NCI-H446 treated with DMSO at 0.1 percent for 48 hours (cell line): Measurements from ENCODE around the gene ATXN3L.
A peak's percentile ranks its signal among the peaks of the same experiment; 100 is the strongest.

Experiments
- DNase-seq: peaks from one replicate; lab custom pipeline; 2025; lab: John Stamatoyannopoulos, UW

The ATXN3L gene

DNA sequence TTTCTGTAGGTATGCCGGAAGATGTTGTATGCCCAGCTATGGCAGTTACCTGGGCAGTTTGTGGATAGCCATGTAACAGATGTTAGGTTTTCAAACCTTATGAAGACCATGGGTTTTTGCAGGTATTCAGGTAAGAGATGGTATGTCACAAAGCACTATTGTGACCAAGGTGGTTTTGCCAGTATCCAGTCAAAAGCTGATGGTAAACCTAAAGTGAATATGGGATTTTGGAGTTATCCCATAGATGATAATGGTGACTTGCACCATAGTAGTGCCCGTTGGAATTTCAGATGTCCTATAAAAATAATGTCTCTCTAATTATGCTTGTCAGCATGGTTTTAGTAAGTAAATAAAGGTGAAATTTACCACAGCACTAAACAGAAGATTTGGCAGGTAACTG, at the start of gene ATXN3L:
ATXN3L (minus strand) TSS at position 101 of the 400 bp plus-strand sequence. CDS start 119 bp downstream, outside the sequence.
- DNase-seq, result no peak

DNA sequence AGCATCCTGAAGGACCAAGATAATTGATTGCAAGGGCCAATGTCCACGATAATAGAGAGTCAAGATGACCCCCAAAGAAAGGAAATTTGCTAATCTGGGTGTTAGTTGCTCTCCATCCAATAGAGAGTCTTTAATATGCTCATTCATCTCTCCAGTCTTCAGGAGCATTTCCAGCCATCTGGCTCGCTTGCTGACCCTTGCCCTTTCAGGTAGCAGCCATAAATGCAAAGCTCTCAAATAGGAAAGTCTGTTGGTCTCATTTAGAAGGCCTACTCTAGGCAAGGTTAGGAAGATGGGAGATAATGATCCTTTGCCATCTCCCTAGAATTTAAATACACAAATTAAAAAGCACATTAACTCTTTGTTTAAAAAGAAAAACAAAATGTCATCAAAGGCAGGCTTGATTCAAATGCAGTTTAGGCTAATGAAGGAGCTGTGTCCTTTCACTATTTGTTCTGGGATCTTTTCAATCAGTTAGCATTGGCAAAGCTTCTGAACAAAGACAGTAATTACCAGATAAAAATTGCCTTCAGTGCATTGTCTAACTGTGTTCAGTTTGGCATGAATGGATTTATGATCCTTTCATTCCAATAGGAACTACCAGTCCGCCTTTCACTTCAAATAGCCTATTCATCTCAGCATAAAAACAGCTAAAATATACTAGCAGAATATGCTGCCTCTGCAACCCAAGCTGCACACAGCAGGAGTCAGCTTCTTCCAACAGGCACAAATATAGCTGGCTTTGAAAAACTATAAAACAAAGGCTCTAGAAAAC, 49.6 kb upstream of the ATXN3L start:
- peak; percentile 30 for DNase-seq

DNA sequence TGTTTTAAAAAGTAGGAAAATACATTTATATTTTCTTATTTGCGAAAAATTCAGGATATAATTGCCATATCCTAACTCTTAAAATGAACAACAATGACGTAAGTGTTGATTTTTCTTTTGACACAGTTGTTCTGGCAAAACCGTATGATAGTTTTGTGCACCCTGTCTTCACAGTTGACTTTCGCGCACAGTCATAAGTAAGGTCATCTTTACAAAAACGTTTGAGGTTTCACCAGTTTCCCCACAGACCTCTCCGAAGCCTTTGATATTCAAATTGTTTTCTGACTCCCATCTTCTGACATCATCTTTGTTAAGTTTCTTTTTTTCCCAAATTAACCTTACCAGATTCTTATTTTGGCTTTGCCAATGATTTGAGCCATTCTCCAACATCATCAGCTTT, 48.1 kb upstream of the ATXN3L start:
- no peak for DNase-seq

DNA sequence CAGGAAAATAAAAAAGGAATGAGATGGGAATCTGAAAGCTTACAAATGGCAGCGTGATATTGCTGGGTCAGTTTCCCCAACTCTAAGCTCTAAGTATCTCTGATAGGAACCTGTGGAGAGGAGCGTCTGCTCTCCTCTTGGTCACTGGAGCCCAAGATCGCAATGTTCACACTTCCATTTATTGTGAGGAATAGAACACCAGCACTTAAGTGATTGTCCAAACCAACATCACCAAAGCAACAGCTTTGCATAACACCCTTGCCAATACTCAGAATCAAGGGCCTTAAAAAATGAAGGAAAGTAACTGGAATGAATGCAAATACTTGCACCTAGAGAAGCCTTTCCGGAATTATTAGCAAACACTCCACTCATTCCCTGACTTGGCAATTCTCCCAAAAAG, 46.8 kb upstream of the ATXN3L start:
- DNase-seq, result no peak

DNA sequence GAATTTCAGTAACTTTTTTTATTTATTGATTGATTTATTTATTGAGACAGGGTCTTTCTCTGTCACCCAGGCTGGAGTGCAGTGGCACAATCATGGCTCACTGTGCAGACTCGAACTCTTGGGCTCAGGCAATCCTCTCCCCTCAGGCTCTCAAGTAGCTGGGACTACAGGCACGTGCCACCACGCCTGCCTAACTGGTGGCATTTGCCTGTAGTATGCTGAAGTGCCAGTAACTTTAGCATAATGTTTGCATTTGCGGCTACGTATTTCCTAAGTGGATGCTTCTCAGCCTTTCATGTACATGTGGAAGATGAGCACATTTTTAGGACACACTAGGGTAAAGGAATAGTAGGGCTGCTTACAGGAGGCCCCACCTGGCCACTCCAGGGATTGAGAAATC, 45.3 kb upstream of the ATXN3L start:
- no peak for DNase-seq

DNA sequence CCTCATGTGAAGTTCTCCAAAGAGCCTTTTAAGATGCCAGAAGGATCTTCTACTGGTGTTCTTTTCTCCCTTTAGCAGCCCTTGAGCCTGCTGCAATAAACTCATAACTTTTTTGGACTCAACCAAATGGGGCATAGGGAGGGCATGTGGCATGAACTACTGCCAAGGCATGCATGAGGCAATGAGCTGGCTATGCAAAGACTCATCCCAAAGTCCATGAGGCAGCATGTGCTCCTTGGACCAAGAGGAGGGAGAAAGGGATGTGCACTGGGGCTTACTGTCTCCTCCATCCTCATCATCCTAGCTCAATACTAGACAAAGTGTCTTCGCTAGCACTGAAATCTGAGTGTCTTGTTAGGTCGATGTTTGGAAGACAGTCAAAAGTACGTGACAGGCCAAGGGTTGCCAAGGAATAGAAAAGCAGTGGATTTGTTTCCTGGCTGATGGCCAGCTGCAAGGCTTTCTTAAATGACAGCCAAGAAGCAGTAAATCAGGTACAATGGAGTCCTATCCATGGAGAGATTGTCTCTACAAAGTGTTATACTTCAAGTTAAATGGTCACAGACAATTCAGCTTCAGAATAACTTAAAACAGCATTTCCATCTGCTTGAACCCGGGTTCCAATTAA, 44.5 kb upstream of the ATXN3L start:
- DNase-seq, result peak; percentile 91

DNA sequence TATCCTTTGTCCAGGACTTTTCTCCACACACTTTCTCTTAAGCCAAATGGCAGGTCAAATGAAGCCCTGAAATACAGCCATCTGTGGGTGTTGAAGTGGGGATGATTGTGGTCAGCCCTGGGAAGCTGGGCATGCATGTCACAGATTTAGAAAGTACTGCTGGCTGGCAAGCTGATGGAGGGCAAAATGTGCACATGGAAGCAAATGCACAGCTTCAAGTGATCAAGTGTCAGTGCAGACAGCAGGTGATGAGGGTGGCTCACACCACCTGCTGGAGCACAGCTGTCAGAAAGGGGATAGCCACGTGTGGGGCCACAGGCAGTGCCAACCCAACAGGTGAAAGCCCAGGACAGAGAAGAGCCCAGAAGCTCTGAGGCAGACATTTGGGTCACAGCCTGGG, 40.3 kb upstream of the ATXN3L start:
- DNase-seq, result no peak

DNA sequence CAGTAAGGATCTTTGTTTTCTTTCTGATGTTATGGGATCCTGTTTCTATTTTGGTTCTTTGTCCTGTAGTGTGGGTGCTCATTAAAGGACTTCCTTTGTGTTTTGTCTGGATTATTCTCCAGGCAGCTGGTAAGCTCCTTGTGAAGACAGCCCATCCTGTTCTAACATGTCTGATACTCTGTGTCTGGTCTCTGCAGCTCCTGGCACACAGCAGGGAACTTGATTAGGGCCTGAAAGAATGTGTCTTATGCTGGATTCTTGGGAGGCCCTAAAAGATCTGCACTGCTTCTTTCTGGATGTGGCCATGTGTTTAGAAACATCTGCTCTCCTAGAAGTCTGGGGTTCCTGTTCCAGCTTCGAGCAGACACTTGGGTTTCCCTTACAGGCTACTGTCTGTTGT, 38.1 kb upstream of the ATXN3L start:
- peak; percentile 64 for DNase-seq

DNA sequence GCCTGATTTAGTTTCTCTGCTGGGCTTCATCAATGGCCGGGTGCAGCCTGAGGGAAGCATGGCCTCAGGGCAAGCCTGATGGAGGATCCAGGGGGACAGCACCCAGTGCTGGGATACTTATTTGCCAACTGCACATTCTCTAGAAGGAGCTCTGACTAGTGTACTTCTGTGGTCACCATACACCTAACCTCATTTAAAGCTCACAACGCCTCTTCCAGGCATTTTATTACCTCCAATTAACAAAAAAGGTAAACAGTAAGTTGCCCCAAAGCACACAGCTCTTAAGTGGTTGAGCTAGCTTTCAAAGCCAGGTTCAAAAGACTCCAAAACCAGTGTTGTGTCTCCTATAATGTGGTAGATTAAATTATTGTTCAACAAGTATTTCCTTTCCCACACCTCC, 26.8 kb upstream of the ATXN3L start:
- no peak for DNase-seq

DNA sequence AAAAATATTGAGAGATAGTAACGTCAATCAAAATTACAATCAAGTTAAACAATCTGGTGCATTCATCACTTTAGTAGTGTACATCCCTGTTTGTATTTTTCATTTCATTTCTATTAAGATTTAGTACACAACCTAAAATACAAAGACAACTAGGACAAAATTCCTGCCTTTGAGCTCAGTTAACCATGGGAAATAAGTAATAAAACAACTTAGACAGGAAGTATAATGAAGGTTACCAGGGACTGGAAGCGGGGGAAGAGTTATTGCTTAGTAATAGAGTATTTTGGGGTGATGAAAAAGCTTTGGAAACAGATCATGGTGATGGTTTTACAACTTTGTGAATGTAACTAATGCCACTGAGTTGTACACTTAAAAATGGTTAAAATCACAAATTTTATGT, 25.6 kb upstream of the ATXN3L start:
- no peak for DNase-seq

DNA sequence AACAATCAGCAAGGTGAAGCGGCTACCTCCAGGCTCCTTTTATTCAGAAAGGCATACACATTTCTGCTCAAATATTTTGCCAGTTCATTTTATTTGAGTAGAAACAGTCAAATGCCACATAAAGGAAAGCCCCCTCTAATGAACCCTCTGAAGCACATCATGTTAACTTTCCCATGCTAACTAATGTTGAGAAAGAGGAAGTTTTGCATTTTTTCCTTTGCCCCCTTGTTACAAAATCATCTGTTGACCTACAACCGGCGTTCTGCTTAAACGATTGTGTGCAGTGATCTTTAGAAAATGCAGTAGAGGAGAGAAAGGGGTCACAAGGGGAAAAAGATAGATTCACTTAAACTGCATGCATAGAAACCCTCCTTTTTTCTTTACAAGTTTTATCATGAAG, 25.2 kb upstream of the ATXN3L start:
- DNase-seq, result no peak

DNA sequence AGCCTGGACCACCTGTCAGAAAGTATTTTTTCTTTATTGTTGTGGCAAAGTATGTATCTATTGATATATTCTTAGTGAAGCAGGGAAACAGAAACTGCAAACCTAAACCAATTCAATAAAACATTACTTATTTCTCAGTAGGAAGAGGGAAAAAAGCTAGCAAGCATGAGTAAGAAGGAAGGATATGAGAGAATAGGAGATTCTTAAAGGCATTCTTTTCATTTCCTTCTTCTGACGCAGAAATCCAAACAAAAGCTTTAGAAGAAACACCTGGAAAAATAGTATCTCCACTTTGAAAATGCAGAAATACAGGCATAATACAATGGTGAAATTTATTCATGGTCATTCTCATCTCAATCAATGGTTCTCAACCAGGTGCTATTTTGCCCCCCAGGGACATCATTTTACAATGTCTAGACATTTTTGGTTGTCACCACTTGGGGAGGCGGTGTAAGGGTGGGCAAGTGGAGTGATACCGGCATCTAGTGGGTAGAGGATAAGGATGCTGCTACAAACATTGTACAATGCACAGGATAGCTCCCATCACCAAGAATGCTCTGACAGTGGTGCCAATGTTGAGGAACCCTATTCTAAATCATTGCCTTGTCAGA, 21.7 kb upstream of the ATXN3L start:
- no peak for DNase-seq

DNA sequence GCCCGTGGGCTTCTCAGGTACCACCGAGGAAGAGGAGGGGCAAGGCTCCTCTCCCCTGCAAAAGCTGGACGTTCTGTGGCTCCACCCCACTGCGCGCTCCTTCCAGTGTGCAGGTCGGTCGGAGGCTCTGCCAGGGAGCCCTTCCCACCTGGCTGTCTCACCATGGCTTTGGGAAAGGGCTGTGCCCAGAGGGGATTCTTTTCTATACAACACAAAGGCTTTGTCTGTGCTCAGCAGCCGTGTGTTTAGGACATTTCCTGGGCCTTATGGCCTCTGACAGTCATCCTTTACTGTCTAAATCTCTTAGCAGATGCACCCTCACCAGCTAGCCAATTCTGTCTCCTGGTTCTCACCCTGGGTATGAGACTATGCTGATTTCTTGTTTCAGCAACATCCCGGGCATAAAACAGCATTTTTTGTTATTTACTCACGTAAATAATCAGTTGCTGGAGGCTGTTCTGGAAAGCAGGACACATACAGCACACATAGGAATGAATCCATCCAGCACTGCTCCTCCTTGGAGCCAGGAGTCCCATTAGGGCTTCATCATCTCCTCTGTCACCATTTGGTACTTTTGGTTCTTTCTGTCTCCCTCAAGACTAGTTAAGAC, 20.4 kb upstream of the ATXN3L start:
- no peak for DNase-seq

DNA sequence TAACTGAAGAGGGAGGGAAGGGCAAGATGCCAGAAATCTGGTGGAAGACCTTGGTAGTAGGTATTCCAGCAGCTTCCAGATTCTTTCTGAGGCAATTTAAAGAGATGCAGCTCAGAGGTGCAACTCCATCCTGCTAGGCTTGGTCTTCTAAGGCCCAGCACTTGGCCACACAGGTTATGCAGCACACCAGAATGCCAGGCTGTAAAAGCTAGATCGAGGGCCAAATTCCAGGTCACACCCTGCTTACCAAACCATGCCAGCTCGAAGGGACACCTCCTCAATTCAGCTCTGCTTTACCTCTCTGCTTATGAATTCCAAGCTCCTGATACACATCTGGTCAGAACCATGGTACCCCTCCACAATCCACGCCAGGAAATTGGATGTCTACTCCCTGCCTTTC, 19.8 kb upstream of the ATXN3L start:
- no peak for DNase-seq

DNA sequence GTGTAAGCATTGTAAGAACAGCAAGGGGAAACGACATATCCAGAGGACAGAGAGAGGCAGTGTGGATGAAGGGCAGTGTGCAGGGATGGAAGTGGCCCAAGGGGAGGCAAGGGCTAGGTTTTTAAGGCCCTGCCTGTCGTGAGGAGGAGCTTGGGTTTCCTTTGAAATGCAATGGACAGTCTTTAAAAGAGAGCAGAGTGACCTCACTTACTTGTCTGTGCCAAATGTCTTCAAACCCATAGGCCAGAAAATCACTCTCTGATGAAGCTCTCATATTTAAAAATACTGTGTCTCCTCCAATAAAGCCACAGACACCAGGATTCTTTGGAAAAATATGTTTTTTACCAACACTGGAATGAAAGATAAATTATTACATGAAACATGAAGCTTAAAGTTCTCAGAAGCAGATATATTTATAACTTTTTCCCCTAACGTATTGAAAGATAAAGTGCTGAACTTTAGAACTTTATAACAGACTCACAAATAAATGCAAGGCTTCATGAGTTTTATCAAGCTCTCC, 19.2 kb upstream of the ATXN3L start:
- no peak for DNase-seq

DNA sequence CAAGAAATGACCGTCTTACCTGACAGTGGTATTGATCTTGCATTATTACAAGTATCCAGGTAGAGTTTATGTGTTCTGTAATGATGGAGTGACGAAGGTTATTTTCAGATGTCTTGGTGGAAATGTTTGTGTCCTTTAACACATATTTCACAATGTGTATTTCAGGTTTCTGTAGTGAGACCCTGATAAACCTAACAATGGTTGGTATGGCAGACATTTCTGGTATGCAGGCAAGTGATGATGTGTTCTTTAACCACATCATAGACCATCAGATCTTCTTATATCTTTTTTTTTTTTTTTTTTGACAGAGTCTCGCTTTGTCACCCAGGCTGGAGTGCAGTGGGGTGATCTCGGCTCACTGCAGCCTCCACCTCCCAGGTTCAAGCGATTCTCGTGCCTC, 14.6 kb upstream of the ATXN3L start:
- no peak for DNase-seq

DNA sequence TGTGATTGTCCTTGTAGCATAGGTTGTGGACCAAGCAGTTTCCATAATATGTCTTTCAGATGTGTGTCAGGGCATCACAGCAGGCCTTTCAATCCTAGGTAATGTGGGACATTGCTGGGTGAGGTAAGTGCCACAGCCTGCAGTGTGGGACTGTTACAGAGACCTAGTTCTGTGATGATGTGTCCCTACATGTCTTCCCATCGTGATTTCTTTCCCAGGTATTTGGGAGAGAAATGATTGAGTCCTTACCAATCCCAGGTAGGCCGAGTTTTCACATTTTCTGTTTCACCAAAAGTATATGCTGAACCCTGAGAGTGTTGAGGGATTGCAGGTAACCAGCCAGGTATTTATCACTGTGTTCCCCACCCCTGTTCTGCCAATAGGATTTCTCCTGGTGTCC, 10.6 kb upstream of the ATXN3L start:
- no peak for DNase-seq

DNA sequence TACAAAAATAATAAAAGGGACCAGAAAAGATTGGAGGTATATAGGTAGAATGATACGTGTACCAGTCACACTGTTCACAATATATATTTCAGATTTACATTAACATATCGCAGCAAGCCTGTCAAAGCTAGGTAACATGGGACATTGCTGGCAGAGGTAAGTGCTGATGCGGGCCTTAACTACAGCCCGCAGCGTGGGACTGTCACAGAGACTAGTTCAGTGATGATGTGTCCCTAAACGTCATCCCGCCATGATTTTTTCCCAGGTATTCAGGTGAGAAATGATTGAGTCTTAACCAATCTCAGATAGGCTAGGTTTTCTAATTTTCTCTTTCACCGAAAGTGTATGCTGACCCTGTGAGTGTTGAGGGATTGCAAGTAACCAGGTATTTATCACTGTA, 7.8 kb upstream of the ATXN3L start:
- DNase-seq, result no peak

DNA sequence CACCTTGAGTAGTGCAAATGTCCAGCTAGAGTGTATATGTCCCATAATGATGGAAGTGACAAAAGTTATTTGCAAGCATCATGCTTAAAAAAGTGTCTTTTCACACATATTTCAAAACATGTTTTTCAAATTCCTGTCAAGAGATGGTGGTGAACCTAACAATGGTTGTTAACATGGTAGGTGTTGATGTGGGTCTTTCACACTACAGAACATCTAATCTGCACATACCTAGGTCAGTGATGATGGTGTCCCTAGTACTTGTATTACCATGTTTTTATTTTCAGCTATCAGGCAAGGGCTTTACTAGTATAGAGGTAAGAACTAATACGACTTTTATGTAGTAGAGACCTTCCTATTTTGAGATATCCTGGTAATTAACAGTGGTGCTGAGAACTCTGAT, 3.4 kb upstream of the ATXN3L start:
- no peak for DNase-seq

DNA sequence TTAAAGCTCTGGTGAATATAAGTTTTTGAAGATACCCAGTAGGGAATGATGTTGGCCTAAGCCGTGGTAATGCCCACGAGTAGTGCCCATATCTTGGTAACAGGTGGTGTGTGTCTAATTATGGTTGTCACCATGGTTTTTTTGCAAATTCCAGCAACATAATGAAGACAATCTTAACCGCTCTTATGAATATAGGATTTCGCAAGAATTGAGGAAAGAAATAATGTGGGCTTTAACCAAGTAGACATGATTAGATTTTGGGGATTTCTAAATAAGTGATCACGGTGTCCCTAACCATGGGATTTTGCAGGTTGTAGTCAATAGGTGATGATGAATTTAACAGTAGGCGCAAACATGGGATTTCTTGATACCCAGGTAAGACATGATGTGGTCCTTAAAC, 2.5 kb downstream of the ATXN3L start:
- DNase-seq, result no peak

DNA sequence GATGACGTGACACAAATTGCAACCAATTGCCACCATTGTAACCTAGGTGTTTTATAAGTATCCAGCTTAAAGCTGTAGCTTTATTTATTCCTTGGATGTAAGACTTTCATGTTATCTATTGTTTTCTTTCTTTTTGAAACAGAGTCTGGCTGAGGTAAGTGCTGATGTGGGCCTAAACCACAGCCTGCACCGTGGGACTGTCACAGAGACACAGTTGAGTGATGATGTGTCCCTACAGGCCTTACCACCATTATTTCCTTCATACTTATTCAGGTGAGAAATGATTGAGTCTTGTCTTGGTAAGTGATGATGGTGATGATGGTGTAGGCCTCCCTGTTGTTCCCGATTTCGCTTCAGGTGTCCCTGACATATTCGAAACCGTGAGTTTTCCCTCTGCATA, 8.3 kb downstream of the ATXN3L start:
- DNase-seq, result no peak

DNA sequence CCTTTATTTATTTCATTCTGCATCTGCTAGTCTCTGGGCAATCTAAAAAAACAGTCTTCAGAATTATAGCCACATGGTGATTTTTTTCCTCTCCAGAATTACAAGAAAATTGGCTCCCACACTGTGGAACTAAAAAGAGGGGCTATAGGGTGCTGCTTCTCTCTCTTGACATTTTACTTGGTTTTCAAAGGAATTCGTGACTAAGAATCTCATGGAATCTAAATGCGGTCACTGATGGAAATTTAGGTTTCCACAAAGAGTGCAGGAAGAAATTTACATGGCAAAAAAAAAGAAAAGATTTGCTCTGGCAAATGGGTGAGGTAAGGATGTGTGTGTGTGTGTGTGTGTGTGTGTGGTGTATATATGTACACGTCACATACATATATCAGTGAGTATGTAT, 10.2 kb downstream of the ATXN3L start:
- DNase-seq, result no peak

DNA sequence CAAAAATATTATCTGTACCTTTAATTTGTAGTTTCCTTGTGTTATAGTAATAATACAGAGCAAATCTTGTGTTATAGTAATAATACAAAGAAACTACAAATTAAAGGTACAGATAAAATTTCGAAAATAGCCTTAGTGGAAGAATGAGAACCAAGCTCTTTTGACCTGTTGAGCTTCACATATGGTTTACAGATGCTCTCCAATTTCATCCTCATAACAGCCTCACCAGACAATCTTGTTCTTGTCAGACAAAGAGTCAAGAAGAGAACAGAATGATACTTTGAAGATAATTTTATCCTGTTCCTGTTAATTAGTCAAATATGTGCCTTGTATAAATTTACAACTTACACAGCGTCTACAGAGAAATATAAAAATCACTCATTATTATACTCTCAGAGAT, 12.8 kb downstream of the ATXN3L start:
- no peak for DNase-seq
